Neural cell (in vitro differentiated cells): ENCODE results near the gene FOXK2. TPM values are rescaled to one million over a fixed set of nuclear protein-coding genes. Genes with fewer than 3 reads are reported as not detected.

ENCODE experiments used
- H2AFZ ChIP-seq: fragments of 200-600, 300-800 bp; sonication (generic), shearing (Covaris generic); 2 replicates; pipeline ENCODE4 v1.6.0; 2014; ENCODE audit warnings: low read depth, mild to moderate bottlenecking, antibody characterized with exemption, low read length, moderate library complexity
- H3F3A ChIP-seq: fragments of 200-600 bp; shearing (Covaris generic); 2 replicates; pipeline ENCODE4 v1.6.1; 2016; ENCODE audit warnings: mild to moderate bottlenecking, moderate library complexity, mixed read lengths, antibody characterized with exemption, low read length; ENCODE audit not compliant: insufficient read depth, poor library complexity, severe bottlenecking
- H3K27ac ChIP-seq: fragments of 200-600, 300-800 bp; sonication (generic), shearing (Covaris generic); 2 replicates; pipeline ENCODE4 v1.5.1; 2014; ENCODE audit warnings: mild to moderate bottlenecking, low read length, moderate library complexity
- H3K27me3 ChIP-seq: fragments of 300-800, 200-600 bp; sonication (generic), shearing (Covaris generic); 2 replicates; pipeline ENCODE4 v1.6.0; 2014; ENCODE audit warnings: mild to moderate bottlenecking, low read depth, low read length, moderate library complexity; ENCODE audit not compliant: insufficient read depth
- H3K36me3 ChIP-seq: fragments of 300-800, 200-600 bp; sonication (generic), shearing (Covaris generic); 2 replicates; pipeline ENCODE4 v1.5.1; 2014; ENCODE audit warnings: mild to moderate bottlenecking, antibody characterized with exemption, low read length, moderate library complexity; ENCODE audit not compliant: insufficient read depth
- H3K4me2 ChIP-seq: fragments of 300-800, 200-600 bp; sonication (generic), shearing (Covaris generic); 2 replicates; pipeline ENCODE4 v1.6.0; 2014; ENCODE audit warnings: mild to moderate bottlenecking, low read length
- H3K4me3 ChIP-seq: fragments of 300-800, 200-600 bp; sonication (generic), shearing (Covaris generic); 2 replicates; pipeline ENCODE4 v1.5.1; 2014; ENCODE audit warnings: mild to moderate bottlenecking, low read length, moderate library complexity
- H3K79me2 ChIP-seq: fragments of 200-600 bp; shearing (Covaris generic); replicated peaks from 2 replicates; pipeline ENCODE4 v1.6.0; 2014; ENCODE audit warnings: mild to moderate bottlenecking, low read length, moderate library complexity; ENCODE audit not compliant: insufficient read depth
- H3K9ac ChIP-seq: fragments of 300-800, 200-600 bp; sonication (generic), shearing (Covaris generic); 2 replicates; pipeline ENCODE4 v1.6.1; 2016; ENCODE audit warnings: mild to moderate bottlenecking, low read length, mixed read lengths
- H3K9me2 ChIP-seq: fragments of 200-600 bp; shearing (Covaris generic); 2 replicates; pipeline ENCODE4 v1.6.1; 2016; ENCODE audit warnings: mild to moderate bottlenecking, low read length, mixed read lengths; ENCODE audit not compliant: insufficient read depth
- H3K9me3 ChIP-seq: fragments of 200-600, 300-800 bp; sonication (generic), shearing (Covaris generic); 2 replicates; pipeline ENCODE4 v1.6.1; 2016; ENCODE audit warnings: mild to moderate bottlenecking, mixed run types, low read length, moderate library complexity, mixed read lengths
- H4K20me1 ChIP-seq: fragments of 200-600 bp; shearing (Covaris generic); 2 replicates; pipeline ENCODE4 v1.6.1; 2016; ENCODE audit warnings: mild to moderate bottlenecking, mixed run types; ENCODE audit not compliant: insufficient read depth
- CTCF ChIP-seq: fragments of 450-650 bp; IDR thresholded peaks from 2 replicates; pipeline ENCODE4 v1.5.1; 2014; ENCODE audit warnings: antibody characterized with exemption, mild to moderate bottlenecking, moderate library complexity; ENCODE audit not compliant: poor library complexity, severe bottlenecking
- EP300 ChIP-seq: fragments of 450-650 bp; conservative IDR thresholded peaks from 2 replicates; pipeline ENCODE4 v1.6.1; 2014; ENCODE audit warnings: antibody characterized with exemption, mild to moderate bottlenecking, moderate library complexity; ENCODE audit not compliant: poor library complexity, severe bottlenecking
- EZH2 ChIP-seq: fragments of 200-600, 300-800 bp; shearing (Covaris generic), sonication (generic); IDR thresholded peaks from 2 replicates; pipeline ENCODE4 v1.6.1; 2014; ENCODE audit warnings: antibody characterized with exemption, low read length, borderline replicate concordance, mild to moderate bottlenecking; ENCODE audit not compliant: insufficient read depth, poor library complexity, severe bottlenecking
- MXI1 ChIP-seq: fragments of 450-650 bp; conservative IDR thresholded peaks from 2 replicates; pipeline ENCODE4 v1.6.1; 2014; ENCODE audit warnings: antibody characterized with exemption, mild to moderate bottlenecking; ENCODE audit not compliant: poor library complexity, severe bottlenecking
- POLR2AphosphoS5 ChIP-seq: IDR thresholded peaks from 2 replicates; pipeline ENCODE4 v1.6.1; 2012
- RAD21 ChIP-seq: fragments of 450-650 bp; conservative IDR thresholded peaks from 2 replicates; pipeline ENCODE4 v1.6.1; 2014; ENCODE audit warnings: antibody characterized with exemption, mild to moderate bottlenecking, moderate library complexity
- SMC3 ChIP-seq: fragments of 450-650 bp; conservative IDR thresholded peaks from 2 replicates; pipeline ENCODE4 v1.6.1; 2014; ENCODE audit warnings: antibody characterized with exemption, mild to moderate bottlenecking, moderate library complexity; ENCODE audit not compliant: poor library complexity
- TAF1 ChIP-seq: IDR thresholded peaks from 2 replicates; pipeline ENCODE4 v1.6.1; 2012; ENCODE audit warnings: low read depth
- polyA plus RNA-seq: library from polyadenylated mRNA; depleted of rRNA; stranded (reverse); fragments of >200 nt; gene quantifications from 2 replicates; pipeline ENCODE4 v1.2.3, GENCODE V29; 2014
- TF ChIP-seq, protein P1 (sequence below): IDR thresholded peaks from 2 replicates; pipeline ENCODE4 v1.6.1; 2012; ENCODE audit warnings: borderline replicate concordance

The FOXK2 gene
- polyA plus RNA-seq, 1 donor from 2014 or later = 24.4 TPM

DNA sequence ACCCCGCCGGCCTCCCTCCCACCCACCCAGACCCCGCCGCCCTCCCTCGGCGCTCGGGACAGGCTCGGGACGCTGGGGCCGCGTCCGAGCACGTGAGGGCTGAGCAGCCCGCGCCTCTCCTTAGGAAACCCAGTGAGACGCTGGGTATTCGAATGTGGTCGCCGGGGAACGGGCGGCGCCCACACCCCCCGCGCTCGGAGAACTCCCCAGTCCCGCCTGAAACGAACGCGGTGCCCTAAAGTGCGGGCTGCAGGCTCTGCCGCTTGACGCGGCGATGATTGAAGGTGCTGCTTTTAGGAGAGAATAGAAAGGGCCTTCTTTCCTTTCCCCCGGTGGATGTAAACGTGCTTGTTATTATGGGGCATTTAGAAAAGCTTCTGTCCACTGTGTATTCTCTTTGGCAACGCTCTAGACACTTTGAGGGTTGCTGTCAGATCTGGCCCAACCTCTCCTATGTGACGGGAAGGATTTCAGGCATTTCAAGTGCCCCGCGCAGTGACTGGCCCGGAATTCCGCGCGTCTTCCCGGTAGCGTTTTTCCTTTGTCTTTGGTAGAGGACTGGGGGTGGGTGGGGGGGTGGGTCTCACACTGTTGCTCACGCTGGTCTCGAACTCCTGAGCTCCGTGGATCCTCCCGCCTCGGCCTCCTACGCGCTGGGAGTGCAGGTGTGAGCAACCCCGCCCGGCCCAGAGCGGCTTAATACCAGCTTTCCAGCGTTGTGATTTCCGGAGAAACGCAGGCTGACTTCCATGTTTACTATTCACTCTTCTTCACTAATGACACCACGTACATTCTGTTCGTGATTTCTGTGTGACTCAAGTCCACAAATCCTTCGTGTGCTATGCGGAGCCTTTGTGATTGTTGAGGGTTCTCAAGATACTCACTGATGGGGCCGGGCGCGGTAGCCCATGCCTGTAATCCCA lies 21.8 kb upstream of the FOXK2 start:
- H3K9ac ChIP-seq = peak overlapping the region; percentile 67
- H3K36me3 ChIP-seq = no peaks in the 10 kb centered on the region
- H2AFZ ChIP-seq = peak overlapping the region; percentile 23
- no peaks in the 10 kb centered on the region for H4K20me1 ChIP-seq
- no peaks in the 10 kb centered on the region for H3K9me2 ChIP-seq
- H3K79me2 ChIP-seq = no peaks in the 10 kb centered on the region
- H3K4me3 ChIP-seq = peak overlapping the region; percentile 76
- peak overlapping the region; percentile 60 for H3K4me2 ChIP-seq
- H3K9me3 ChIP-seq = no peaks in the 10 kb centered on the region
- H3K27ac ChIP-seq = peak overlapping the region; percentile 60
- H3K27me3 ChIP-seq = no peaks in the 10 kb centered on the region
- TF ChIP-seq CTCF = no peak
- no peak for TF ChIP-seq MXI1
- TF ChIP-seq, protein P1, sequence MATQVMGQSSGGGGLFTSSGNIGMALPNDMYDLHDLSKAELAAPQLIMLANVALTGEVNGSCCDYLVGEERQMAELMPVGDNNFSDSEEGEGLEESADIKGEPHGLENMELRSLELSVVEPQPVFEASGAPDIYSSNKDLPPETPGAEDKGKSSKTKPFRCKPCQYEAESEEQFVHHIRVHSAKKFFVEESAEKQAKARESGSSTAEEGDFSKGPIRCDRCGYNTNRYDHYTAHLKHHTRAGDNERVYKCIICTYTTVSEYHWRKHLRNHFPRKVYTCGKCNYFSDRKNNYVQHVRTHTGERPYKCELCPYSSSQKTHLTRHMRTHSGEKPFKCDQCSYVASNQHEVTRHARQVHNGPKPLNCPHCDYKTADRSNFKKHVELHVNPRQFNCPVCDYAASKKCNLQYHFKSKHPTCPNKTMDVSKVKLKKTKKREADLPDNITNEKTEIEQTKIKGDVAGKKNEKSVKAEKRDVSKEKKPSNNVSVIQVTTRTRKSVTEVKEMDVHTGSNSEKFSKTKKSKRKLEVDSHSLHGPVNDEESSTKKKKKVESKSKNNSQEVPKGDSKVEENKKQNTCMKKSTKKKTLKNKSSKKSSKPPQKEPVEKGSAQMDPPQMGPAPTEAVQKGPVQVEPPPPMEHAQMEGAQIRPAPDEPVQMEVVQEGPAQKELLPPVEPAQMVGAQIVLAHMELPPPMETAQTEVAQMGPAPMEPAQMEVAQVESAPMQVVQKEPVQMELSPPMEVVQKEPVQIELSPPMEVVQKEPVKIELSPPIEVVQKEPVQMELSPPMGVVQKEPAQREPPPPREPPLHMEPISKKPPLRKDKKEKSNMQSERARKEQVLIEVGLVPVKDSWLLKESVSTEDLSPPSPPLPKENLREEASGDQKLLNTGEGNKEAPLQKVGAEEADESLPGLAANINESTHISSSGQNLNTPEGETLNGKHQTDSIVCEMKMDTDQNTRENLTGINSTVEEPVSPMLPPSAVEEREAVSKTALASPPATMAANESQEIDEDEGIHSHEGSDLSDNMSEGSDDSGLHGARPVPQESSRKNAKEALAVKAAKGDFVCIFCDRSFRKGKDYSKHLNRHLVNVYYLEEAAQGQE = no peak
- no peak for TF ChIP-seq EZH2
- no peak for TF ChIP-seq EP300
- no peaks in the 10 kb centered on the region for H3F3A ChIP-seq

- Histone ChIP-seq H3K4me2 (no peak overlapping the region), H3K9me2 (no peaks in the 10 kb centered on the region), H3K27me3 (no peaks in the 10 kb centered on the region), H3K4me3 (no peak overlapping the region), H3K27ac (no peak overlapping the region), H3K9ac (no peak overlapping the region), H2AFZ (no peak overlapping the region), H4K20me1 (no peaks in the 10 kb centered on the region), H3K9me3 (no peaks in the 10 kb centered on the region), H3K36me3 (no peaks in the 10 kb centered on the region), H3F3A (no peaks in the 10 kb centered on the region), H3K79me2 (no peaks in the 10 kb centered on the region)
- TF ChIP-seq MXI1 = no peak
- no peak for TF ChIP-seq CTCF
- no peak for TF ChIP-seq EP300
- no peak for TF ChIP-seq EZH2
- TF ChIP-seq SMC3 = no peak
- TF ChIP-seq, protein P1 = no peak
- TF ChIP-seq POLR2AphosphoS5 = no peak
- no peak for TF ChIP-seq TAF1
- TF ChIP-seq RAD21 = no peak
Measured at GRCh38 chr17:82502207-82502606, 17.3 kb upstream of the FOXK2 start.
